Testis (tissue), 3 donors: ENCODE data around the gene AFAP1L2. TPM values are rescaled to one million over a fixed set of nuclear protein-coding genes. Genes with fewer than 3 reads are reported as not detected.

Experiments
- DNase-seq: peaks from one replicate; pipeline ENCODE4 v3.0.0-alpha.2; 2019
- H3K27ac ChIP-seq, 2 donors: fragments of 200-600 bp; sonication (generic); one replicate each; pipeline ENCODE4 v1.5.1; 2019
- H3K27me3 ChIP-seq: fragments of 200-600 bp; sonication (generic); one replicate; pipeline ENCODE4 v1.5.1; 2019
- H3K36me3 ChIP-seq: fragments of 200-600 bp; sonication (generic); one replicate; pipeline ENCODE4 v1.5.1; 2017; ENCODE audit warnings: low read depth; ENCODE audit errors: missing control alignments
- H3K4me1 ChIP-seq: fragments of 200-600 bp; sonication (generic); one replicate; pipeline ENCODE4 v1.5.1; 2019
- H3K4me3 ChIP-seq, 2 donors: fragments of 200-600 bp; sonication (generic); one replicate each; pipeline ENCODE4 v1.5.1; 2017 to 2019
- H3K9me3 ChIP-seq: fragments of 200-600 bp; sonication (generic); one replicate; pipeline ENCODE4 v1.5.1; 2017
- CTCF ChIP-seq, 3 experiments: fragments of 450-650 bp in 2 of 3; fragments of 200-600 bp in 1 of 3; sonication (generic) in 1 of 3; IDR thresholded peaks; one replicate each; pipeline ENCODE4 v1.5.1; 2016 to 2019; ENCODE audit warnings: antibody characterized with exemption in 3 of 3, mild to moderate bottlenecking in 2 of 3, moderate library complexity in 1 of 3
- POLR2A ChIP-seq: fragments of 450-650 bp; IDR thresholded peaks from one replicate; pipeline ENCODE4 v1.6.1; 2017; ENCODE audit warnings: antibody characterized with exemption, mild to moderate bottlenecking, moderate library complexity
- WGBS, 2 donors: methylation state at CpG; one replicate each; pipeline ENCODE4 v1.1.5; 2018; 5-methylcytosine and 5-hydroxymethylcytosine counted together
- intact Hi-C: fragments of 100-400 bp; cut with DNase I; formaldehyde crosslinking; loops from one replicate; pipeline ENCODE4 v1.15.1; 2023; ENCODE audit warnings: low total_unique reads
- polyA plus RNA-seq: library from polyadenylated mRNA; stranded (reverse); fragments of 350-450 nt; fragmentation: Illumina TruSeq; extraction: RNeasy Lipid Tissue Mini Kit (QIAGEN cat#74804); gene quantifications from one replicate; pipeline ENCODE4 v1.2.3, GENCODE V29; 2014; ENCODE audit warnings: low read depth, low replicate concordance; ENCODE audit not compliant: insufficient read depth
- total RNA-seq, 2 donors: library from RNA; depleted of rRNA; stranded (reverse); fragments of >200 nt; gene quantifications; one replicate each; pipeline ENCODE4 v1.2.3, GENCODE V29; 2016

The AFAP1L2 gene
- total and polyA plus RNA-seq, 3 donors from 2014 or later, result 4.0 to 7.4 (median 6.9) TPM

GRCh38 chr10:114359041-114359952 lies 45.0 kb downstream of the AFAP1L2 start:
- Histone ChIP-seq H3K27ac (no peak overlapping the region), H3K4me3 (no peak overlapping the region), H3K27me3 (no peaks in the 10 kb centered on the region), H3K36me3 (no peaks in the 10 kb centered on the region), H3K4me1 (no peaks in the 10 kb centered on the region), H3K9me3 (no peaks in the 10 kb centered on the region)
- WGBS, 2 donors, result 90 to 91% methylated on average over 3 of the region's 3 CpGs
- TF ChIP-seq CTCF (IDR thresholded peaks at IDR 0.05) (no peak), POLR2A (no peak)
- no peak for DNase-seq
- intact Hi-C loops, result no loop called here

- no peaks in the 10 kb centered on the region for H3K4me1 ChIP-seq
- H3K27ac ChIP-seq, result peak overlapping the region in 1 of 2 donors; percentile 26
- intact Hi-C loops, result no loop called here
- no peaks in the 10 kb centered on the region for H3K9me3 ChIP-seq
- no peak overlapping the region for H3K4me3 ChIP-seq
- TF ChIP-seq CTCF (IDR thresholded peaks at IDR 0.05), result no peak
- 63 to 73% methylated on average over 2 of the region's 2 CpGs for WGBS, 2 donors
- no peaks in the 10 kb centered on the region for H3K36me3 ChIP-seq
- no peaks in the 10 kb centered on the region for H3K27me3 ChIP-seq
- no peak for DNase-seq
Observed at GRCh38 chr10:114357515-114357996, 46.7 kb downstream of the AFAP1L2 start.

- no peak for DNase-seq
- Histone ChIP-seq H3K4me3 (no peak overlapping the region), H3K27ac (peak overlapping the region in 1 of 2 donors; percentile 26), H3K36me3 (no peaks in the 10 kb centered on the region), H3K4me1 (no peaks in the 10 kb centered on the region), H3K9me3 (no peaks in the 10 kb centered on the region), H3K27me3 (no peaks in the 10 kb centered on the region)
- no peak for TF ChIP-seq POLR2A
- TF ChIP-seq CTCF (IDR thresholded peaks at IDR 0.05), result no peak
- 29 to 44% methylated on average over 3 of the region's 3 CpGs for whole genome bisulfite sequencing, 2 donors
- intact Hi-C loops, result no loop called here
Observed at GRCh38 chr10:114356751-114357514, 47.4 kb downstream of the AFAP1L2 start.

GRCh38 chr10:114356126-114356525 lies 48.2 kb downstream of the AFAP1L2 start:
- H3K27me3 ChIP-seq, result no peaks in the 10 kb centered on the region
- peak overlapping the region in 1 of 2 donors; percentile 26 for H3K27ac ChIP-seq
- H3K36me3 ChIP-seq, result no peaks in the 10 kb centered on the region
- DNase-seq, result no peak
- no peak overlapping the region for H3K4me3 ChIP-seq
- WGBS, 2 donors, result 46 to 61% methylated on average over 4 of the region's 4 CpGs
- no peaks in the 10 kb centered on the region for H3K4me1 ChIP-seq
- intact Hi-C loops, result no loop called here
- H3K9me3 ChIP-seq, result no peaks in the 10 kb centered on the region
- no peak for TF ChIP-seq POLR2A
- no peak for TF ChIP-seq CTCF (IDR thresholded peaks at IDR 0.05)
